H9 (cell line): Measurements from ENCODE around the gene KRT3. TPM values are rescaled to one million over a fixed set of nuclear protein-coding genes. Genes with fewer than 3 reads are reported as not detected.

Experiments
- DNase-seq: peaks from one replicate; pipeline ENCODE4 v3.0.0-alpha.2; 2017
- H2AFZ ChIP-seq: one replicate; pipeline ENCODE4 v1.6.1; 2013; ENCODE audit warnings: mild to moderate bottlenecking, low read length, control low read depth, moderate library complexity
- H2AK5ac ChIP-seq: 2 replicates; pipeline ENCODE4 v1.6.1; 2013; ENCODE audit warnings: low read length, control low read depth, mixed read lengths; ENCODE audit not compliant: insufficient read length
- H2BK120ac ChIP-seq: one replicate; pipeline ENCODE4 v1.6.1; 2013; ENCODE audit warnings: low read depth, mild to moderate bottlenecking, low read length, control low read depth, inconsistent platforms; ENCODE audit not compliant: poor library complexity, severe bottlenecking
- H2BK12ac ChIP-seq: 2 replicates; pipeline ENCODE4 v1.6.1; 2013; ENCODE audit warnings: low read length, control low read depth, mixed read lengths, low read depth; ENCODE audit not compliant: insufficient read length
- H2BK15ac ChIP-seq: 2 replicates; pipeline ENCODE4 v1.6.1; 2013; ENCODE audit warnings: low read depth, low read length, control low read depth
- H2BK20ac ChIP-seq: one replicate; pipeline ENCODE4 v1.6.1; 2013; ENCODE audit warnings: low read depth, mild to moderate bottlenecking, low read length, control low read depth, inconsistent platforms; ENCODE audit not compliant: poor library complexity, severe bottlenecking
- H2BK5ac ChIP-seq: 2 replicates; pipeline ENCODE4 v1.6.1; 2013; ENCODE audit warnings: low read length, control low read depth, mixed read lengths; ENCODE audit not compliant: insufficient read length
- H3K14ac ChIP-seq: 2 replicates; pipeline ENCODE4 v1.6.1; 2013; ENCODE audit warnings: low read length, control low read depth; ENCODE audit not compliant: insufficient read depth
- H3K18ac ChIP-seq: 2 replicates; pipeline ENCODE4 v1.6.1; 2013; ENCODE audit warnings: low read depth, mild to moderate bottlenecking, mixed read lengths, low read length, control low read depth; ENCODE audit not compliant: insufficient read length
- H3K23ac ChIP-seq: 2 replicates; pipeline ENCODE4 v1.6.1; 2013; ENCODE audit warnings: low read length, control low read depth, mixed read lengths, low read depth; ENCODE audit not compliant: insufficient read length
- H3K23me2 ChIP-seq: 2 replicates; pipeline ENCODE4 v1.6.1; 2013; ENCODE audit warnings: low read depth, mild to moderate bottlenecking, mixed read lengths, low read length, control low read depth; ENCODE audit not compliant: insufficient read length, poor library complexity, severe bottlenecking
- H3K27ac ChIP-seq: 2 replicates; pipeline ENCODE4 v1.5.1; 2013; ENCODE audit warnings: low read length, control low read depth, mixed read lengths, low read depth; ENCODE audit not compliant: insufficient read length
- H3K27me3 ChIP-seq: 2 replicates; pipeline ENCODE4 v1.6.1; 2013; ENCODE audit warnings: low read length, control low read depth, inconsistent platforms; ENCODE audit not compliant: insufficient read depth
- H3K4ac ChIP-seq: 2 replicates; pipeline ENCODE4 v1.6.1; 2013; ENCODE audit warnings: low read depth, mild to moderate bottlenecking, control low read depth, inconsistent platforms, low read length, moderate library complexity
- H3K4me1 ChIP-seq: 2 replicates; pipeline ENCODE4 v1.6.1; 2013; ENCODE audit warnings: low read length, control low read depth, inconsistent platforms; ENCODE audit not compliant: insufficient read depth
- H3K4me2 ChIP-seq: 2 replicates; pipeline ENCODE4 v1.6.1; 2013; ENCODE audit warnings: low read length, control low read depth, mixed read lengths; ENCODE audit not compliant: insufficient read length, insufficient read depth
- H3K56ac ChIP-seq: 2 replicates; pipeline ENCODE4 v1.6.1; 2013; ENCODE audit warnings: low read depth, mild to moderate bottlenecking, mixed read lengths, low read length, control low read depth; ENCODE audit not compliant: insufficient read length
- H3K79me1 ChIP-seq: 2 replicates; pipeline ENCODE4 v1.6.1; 2013; ENCODE audit warnings: low read depth, mild to moderate bottlenecking, moderate library complexity, low read length, control low read depth, inconsistent platforms; ENCODE audit not compliant: insufficient read depth, poor library complexity, severe bottlenecking
- H3K79me2 ChIP-seq: 2 replicates; pipeline ENCODE4 v1.6.1; 2013; ENCODE audit warnings: low read length, control low read depth, inconsistent platforms; ENCODE audit not compliant: insufficient read depth
- H3K9ac ChIP-seq: 2 replicates; pipeline ENCODE4 v1.6.1; 2013; ENCODE audit warnings: low read length, control low read depth, mixed read lengths; ENCODE audit not compliant: insufficient read length; ENCODE audit errors: extremely low read depth
- H3K9me3 ChIP-seq: one replicate; pipeline ENCODE4 v1.6.1; 2013; ENCODE audit warnings: low read depth, low read length, inconsistent platforms; ENCODE audit not compliant: control insufficient read depth
- H3T11ph ChIP-seq: one replicate; pipeline ENCODE4 v1.6.1; 2013; ENCODE audit warnings: mild to moderate bottlenecking, low read length, control low read depth, inconsistent platforms
- H4K20me1 ChIP-seq: one replicate; pipeline ENCODE4 v1.6.1; 2013; ENCODE audit not compliant: control insufficient read depth, insufficient read length, insufficient read depth
- H4K5ac ChIP-seq: 2 replicates; pipeline ENCODE4 v1.6.1; 2013; ENCODE audit warnings: low read depth, mild to moderate bottlenecking, mixed read lengths, low read length, control low read depth; ENCODE audit not compliant: insufficient read length
- H4K8ac ChIP-seq: replicated peaks from 2 replicates; pipeline ENCODE4 v1.6.1; 2013; ENCODE audit warnings: low read length, control low read depth, mixed read lengths, low read depth; ENCODE audit not compliant: insufficient read length
- H4K91ac ChIP-seq: 2 replicates; pipeline ENCODE4 v1.6.1; 2013; ENCODE audit warnings: low read depth, mild to moderate bottlenecking, moderate library complexity, mixed read lengths, low read length, control low read depth; ENCODE audit not compliant: insufficient read length
- H3K27ac Mint-ChIP-seq, 3 experiments: 2 replicates in 2 of 3; 3 replicates in 1 of 3; pipeline ENCODE4 v1.8.0; 2020 to 2021; ENCODE audit warnings: mixed read lengths in 3 of 3, mild to moderate bottlenecking in 1 of 3, moderate library complexity in 1 of 3
- H3K27me3 Mint-ChIP-seq: 2 replicates; pipeline ENCODE4 v1.8.0; 2021; ENCODE audit warnings: low read depth, mild to moderate bottlenecking, moderate library complexity, mixed read lengths
- H3K36me3 Mint-ChIP-seq, 3 experiments: 2 replicates in 2 of 3; 3 replicates in 1 of 3; pipeline ENCODE4 v1.8.0; 2020 to 2021; ENCODE audit warnings: low read depth in 3 of 3, mixed read lengths in 3 of 3; ENCODE audit not compliant: insufficient read depth in 1 of 3
- H3K4me1 Mint-ChIP-seq, 2 experiments: 2 replicates each; pipeline ENCODE4 v1.8.0; 2020; ENCODE audit warnings: mixed read lengths in 2 of 2
- H3K4me3 Mint-ChIP-seq, 2 experiments: 2 replicates in 1 of 2; 3 replicates in 1 of 2; pipeline ENCODE4 v1.8.0; 2020 to 2021; ENCODE audit warnings: mild to moderate bottlenecking in 2 of 2, mixed read lengths in 2 of 2, moderate library complexity in 1 of 2
- H3K9me3 Mint-ChIP-seq, 2 experiments: 2 replicates in 1 of 2; 3 replicates in 1 of 2; pipeline ENCODE4 v1.8.0; 2020; ENCODE audit warnings: mild to moderate bottlenecking in 2 of 2, mixed read lengths in 2 of 2, moderate library complexity in 1 of 2
- WGBS: extraction: QIAGEN DNeasy Blood & Tissue Kit; methylation state at CpG from one replicate; pipeline ENCODE4 v1.1.7; 2013; ENCODE audit warnings: missing lambda C conversion rate, low lambda C conversion rate, mixed read lengths; ENCODE audit not compliant: insufficient read length; ENCODE audit errors: extremely low coverage; 5-methylcytosine and 5-hydroxymethylcytosine counted together
- total RNA-seq: library from RNA; stranded (reverse); gene quantifications from 2 replicates; pipeline ENCODE4 v1.2.1, GENCODE V29; 2021
- TF ChIP-seq, protein P1 (sequence below): fragments of 200-600 bp; sonication (generic); conservative IDR thresholded peaks from 3 replicates; pipeline ENCODE4 v1.8.0; 2021; ENCODE audit warnings: antibody characterized with exemption, mild to moderate bottlenecking

Gene KRT3
- total RNA-seq, 1 experiment from 2014 or later = not detected

DNA sequence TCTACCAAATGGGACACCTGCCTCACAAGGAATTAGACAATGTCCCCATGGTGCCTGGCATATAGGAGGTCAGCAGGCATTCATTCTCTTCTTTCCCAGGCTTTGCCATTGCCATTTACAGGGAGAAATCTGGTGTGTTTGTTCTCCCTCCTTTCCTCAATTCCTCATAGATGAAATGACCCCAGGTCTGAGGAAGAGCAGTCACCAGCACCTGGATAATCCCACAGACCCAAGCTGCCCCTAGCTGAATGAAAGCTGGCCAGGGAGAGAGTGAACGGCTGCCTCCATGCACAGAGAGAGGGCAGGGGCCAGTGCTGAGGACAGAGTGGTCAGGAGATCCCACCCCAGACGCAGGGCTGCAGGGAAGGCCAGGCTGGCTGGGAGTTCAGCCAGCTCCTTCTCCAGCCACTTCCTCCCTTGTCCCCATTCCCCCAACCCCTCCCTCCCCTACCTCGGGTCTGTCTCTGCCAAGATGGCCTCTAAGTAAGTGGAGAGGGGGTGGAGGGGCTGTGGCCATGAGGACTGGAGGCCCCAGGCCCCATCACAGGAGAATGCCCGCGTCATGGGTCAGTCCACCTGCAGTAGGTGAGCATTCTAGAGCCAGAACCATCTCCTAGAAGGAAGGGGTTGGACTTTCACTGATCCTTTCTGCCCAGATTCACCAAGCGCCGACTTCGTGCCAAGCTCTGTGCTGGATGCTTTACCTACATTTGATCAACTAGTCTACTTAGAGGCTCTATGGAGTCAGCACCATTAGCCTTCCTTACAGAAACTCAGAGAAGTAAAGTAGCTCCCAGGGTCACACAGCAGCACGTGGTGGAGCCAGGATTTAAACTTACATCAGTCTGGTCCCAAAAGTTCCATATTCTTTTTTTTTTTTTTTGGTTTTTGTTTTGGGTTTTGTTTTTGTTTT, 20.0 kb upstream of the KRT3 start:
- TF ChIP-seq, protein P1, sequence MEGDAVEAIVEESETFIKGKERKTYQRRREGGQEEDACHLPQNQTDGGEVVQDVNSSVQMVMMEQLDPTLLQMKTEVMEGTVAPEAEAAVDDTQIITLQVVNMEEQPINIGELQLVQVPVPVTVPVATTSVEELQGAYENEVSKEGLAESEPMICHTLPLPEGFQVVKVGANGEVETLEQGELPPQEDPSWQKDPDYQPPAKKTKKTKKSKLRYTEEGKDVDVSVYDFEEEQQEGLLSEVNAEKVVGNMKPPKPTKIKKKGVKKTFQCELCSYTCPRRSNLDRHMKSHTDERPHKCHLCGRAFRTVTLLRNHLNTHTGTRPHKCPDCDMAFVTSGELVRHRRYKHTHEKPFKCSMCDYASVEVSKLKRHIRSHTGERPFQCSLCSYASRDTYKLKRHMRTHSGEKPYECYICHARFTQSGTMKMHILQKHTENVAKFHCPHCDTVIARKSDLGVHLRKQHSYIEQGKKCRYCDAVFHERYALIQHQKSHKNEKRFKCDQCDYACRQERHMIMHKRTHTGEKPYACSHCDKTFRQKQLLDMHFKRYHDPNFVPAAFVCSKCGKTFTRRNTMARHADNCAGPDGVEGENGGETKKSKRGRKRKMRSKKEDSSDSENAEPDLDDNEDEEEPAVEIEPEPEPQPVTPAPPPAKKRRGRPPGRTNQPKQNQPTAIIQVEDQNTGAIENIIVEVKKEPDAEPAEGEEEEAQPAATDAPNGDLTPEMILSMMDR = no peak
- no peak overlapping the region for H2BK15ac ChIP-seq
- H3K27me3 ChIP-seq = no peaks in the 10 kb centered on the region
- no peak overlapping the region for H3K14ac ChIP-seq
- no peaks in the 10 kb centered on the region for H4K20me1 ChIP-seq
- no peak overlapping the region for H3K56ac ChIP-seq
- H3K4me1 ChIP-seq = no peaks in the 10 kb centered on the region
- no peak overlapping the region for H2BK20ac ChIP-seq
- no CpG with 5 or more reads among the region's 9 CpGs for WGBS
- Mint-ChIP-seq H3K27ac (peak overlapping the region in 1 of 3 experiments; percentile 49; a peak in 1 of 7 replicates), H3K9me3 (no peaks in the 10 kb centered on the region), H3K4me1 (peaks cover 3 to 7% of the 10 kb centered on the region in 2 experiments; a peak in 3 of 4 replicates), H3K4me3 (no peak overlapping the region), H3K36me3 (no peaks in the 10 kb centered on the region; a peak in 1 of 7 replicates), H3K27me3 (peaks cover 3% of the 10 kb centered on the region)
- no peak overlapping the region for H2BK5ac ChIP-seq
- no peaks in the 10 kb centered on the region for H3K79me2 ChIP-seq
- no peaks in the 10 kb centered on the region for H3K9me3 ChIP-seq
- H4K91ac ChIP-seq = no peak overlapping the region
- H4K8ac ChIP-seq = no peak overlapping the region
- H3K27ac ChIP-seq = no peak overlapping the region
- no peaks in the 10 kb centered on the region for H3K79me1 ChIP-seq
- H2AK5ac ChIP-seq = no peak overlapping the region
- no peak overlapping the region for H3K18ac ChIP-seq
- no peak overlapping the region for H3K4me2 ChIP-seq
- no peak overlapping the region for H3T11ph ChIP-seq
- H2BK12ac ChIP-seq = no peak overlapping the region
- H3K23ac ChIP-seq = no peak overlapping the region
- DNase-seq = no peak
- H3K23me2 ChIP-seq = no peaks in the 10 kb centered on the region
- H3K9ac ChIP-seq = no peak overlapping the region
- H3K4ac ChIP-seq = no peak overlapping the region
- H2AFZ ChIP-seq = no peak overlapping the region
- H4K5ac ChIP-seq = no peak overlapping the region
- no peak overlapping the region for H2BK120ac ChIP-seq
